ENCODE data around the gene MLN. TPM values are rescaled to one million over a fixed set of nuclear protein-coding genes. Genes with fewer than 3 reads are reported as not detected.

MLN gene
- total and polyA plus RNA-seq, 2 of the 4 experiments (the other 2 are of a cell fraction): not detected

DNA sequence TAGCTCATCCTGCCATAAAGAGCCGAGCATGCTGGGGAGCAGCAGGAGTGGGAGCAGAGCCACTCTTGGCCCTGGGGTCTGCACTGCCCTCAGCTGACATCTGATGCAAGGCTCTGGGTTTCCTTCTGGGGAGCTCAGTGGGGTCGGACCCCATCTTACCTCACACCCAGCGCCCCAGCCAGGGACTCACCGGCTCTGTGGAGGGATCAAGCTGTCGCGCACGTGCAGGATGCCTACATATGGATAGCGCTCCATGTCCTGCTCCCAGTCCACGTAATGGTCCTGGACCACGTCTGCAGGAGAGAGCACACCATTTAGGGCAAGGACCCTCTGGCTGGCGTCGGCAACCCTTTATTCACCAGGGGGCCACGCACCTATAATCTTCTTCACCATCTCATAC is 27.0 kb downstream of the MLN start (continued):
- no peak for TF ChIP-seq NFE2L2 (IDR thresholded peaks at IDR 0.05; ENCODE audit: low read depth, low read length)

DNA sequence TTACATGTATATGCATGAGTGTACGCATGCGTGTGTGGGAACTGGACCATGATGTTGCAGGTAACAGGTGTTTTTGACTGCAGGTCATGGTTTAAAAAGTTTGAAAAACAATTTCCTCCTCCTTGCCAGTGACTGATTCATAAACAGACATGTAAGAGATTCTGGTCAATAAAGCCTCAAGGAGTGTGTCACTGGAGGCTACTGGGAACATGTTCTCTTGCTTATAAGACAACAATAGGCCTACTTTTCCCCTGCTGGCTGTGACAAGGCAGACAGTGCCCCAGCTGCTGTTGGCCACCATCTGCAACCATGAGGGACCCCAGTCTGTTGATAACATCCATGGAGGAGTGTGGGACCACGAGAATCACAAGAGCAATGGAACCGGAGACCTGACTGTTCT is 27.6 kb downstream of the MLN start:
- no peak overlapping the region for H2BK5ac ChIP-seq (ENCODE audit: low read depth, low read length, poor library complexity, severe bottlenecking)
- ATAC-seq (ENCODE audit: low read depth) (no peak), DNase-seq (no peak)
- no peak overlapping the region for H3K9ac ChIP-seq (ENCODE audit: low read depth, low read length)
- H2BK20ac ChIP-seq (ENCODE audit: low read depth, low read length): no peak overlapping the region
- dilution Hi-C loops (cut with HindIII; ENCODE audit: low sequenced_read_pairs, unreplicated experiment) (no loop called here), intact Hi-C loops (cut with micrococcal nuclease) (no loop called here), in situ Hi-C loops (cut with MboI; ENCODE audit: low sequenced_read_pairs) (no loop called here)
- H3K27ac ChIP-seq (ENCODE audit: insufficient read depth, low read length): no peak overlapping the region
- no peak overlapping the region for H2AK9ac ChIP-seq (replicated peaks; ENCODE audit: low read depth, low read length, poor library complexity)
- H2AFZ ChIP-seq (replicated peaks; ENCODE audit: low read length, poor library complexity): no peak overlapping the region
- POLR2A ChIA-PET (ENCODE audit: unreplicated experiment): no interaction called here
- H4K5ac ChIP-seq (ENCODE audit: low read depth, low read length): no peak overlapping the region
- no peak overlapping the region for H2BK15ac ChIP-seq (ENCODE audit: low read depth, low read length)
- peaks cover 2% of the 10 kb centered on the region; the same call in 1 of the 2 replicates for H3K9me1 ChIP-seq (ENCODE audit: insufficient read depth, low read length)
- CTCF ChIA-PET: no interaction called here
- peaks cover 78% of the 10 kb centered on the region for H3K36me3 ChIP-seq (ENCODE audit: control insufficient read depth, insufficient read depth, low read length)
- TF ChIP-seq, protein P1, sequence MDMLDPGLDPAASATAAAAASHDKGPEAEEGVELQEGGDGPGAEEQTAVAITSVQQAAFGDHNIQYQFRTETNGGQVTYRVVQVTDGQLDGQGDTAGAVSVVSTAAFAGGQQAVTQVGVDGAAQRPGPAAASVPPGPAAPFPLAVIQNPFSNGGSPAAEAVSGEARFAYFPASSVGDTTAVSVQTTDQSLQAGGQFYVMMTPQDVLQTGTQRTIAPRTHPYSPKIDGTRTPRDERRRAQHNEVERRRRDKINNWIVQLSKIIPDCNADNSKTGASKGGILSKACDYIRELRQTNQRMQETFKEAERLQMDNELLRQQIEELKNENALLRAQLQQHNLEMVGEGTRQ (IDR thresholded peaks at IDR 0.05; ENCODE audit: low read depth, low read length): no peak
- TF ChIP-seq, protein P2, sequence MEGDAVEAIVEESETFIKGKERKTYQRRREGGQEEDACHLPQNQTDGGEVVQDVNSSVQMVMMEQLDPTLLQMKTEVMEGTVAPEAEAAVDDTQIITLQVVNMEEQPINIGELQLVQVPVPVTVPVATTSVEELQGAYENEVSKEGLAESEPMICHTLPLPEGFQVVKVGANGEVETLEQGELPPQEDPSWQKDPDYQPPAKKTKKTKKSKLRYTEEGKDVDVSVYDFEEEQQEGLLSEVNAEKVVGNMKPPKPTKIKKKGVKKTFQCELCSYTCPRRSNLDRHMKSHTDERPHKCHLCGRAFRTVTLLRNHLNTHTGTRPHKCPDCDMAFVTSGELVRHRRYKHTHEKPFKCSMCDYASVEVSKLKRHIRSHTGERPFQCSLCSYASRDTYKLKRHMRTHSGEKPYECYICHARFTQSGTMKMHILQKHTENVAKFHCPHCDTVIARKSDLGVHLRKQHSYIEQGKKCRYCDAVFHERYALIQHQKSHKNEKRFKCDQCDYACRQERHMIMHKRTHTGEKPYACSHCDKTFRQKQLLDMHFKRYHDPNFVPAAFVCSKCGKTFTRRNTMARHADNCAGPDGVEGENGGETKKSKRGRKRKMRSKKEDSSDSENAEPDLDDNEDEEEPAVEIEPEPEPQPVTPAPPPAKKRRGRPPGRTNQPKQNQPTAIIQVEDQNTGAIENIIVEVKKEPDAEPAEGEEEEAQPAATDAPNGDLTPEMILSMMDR (conservative IDR thresholded peaks at IDR 0.05; ENCODE audit: low read depth, low read length): no peak
- peaks cover 22% of the 10 kb centered on the region for H3K4me1 ChIP-seq (ENCODE audit: control insufficient read depth, insufficient read depth, low read length)
- no TSS peak for BruUV-seq (replicated peaks)
- H3K27me3 ChIP-seq (ENCODE audit: control insufficient read depth, insufficient read depth, low read length): no peaks in the 10 kb centered on the region
- H4K20me1 ChIP-seq (ENCODE audit: insufficient read depth, low read length): 0 out of 2 replicates have a peak, but pooled peaks cover 4% of the 10 kb centered on the region
- no CpG with 5 or more reads among the region's 4 CpGs for WGBS, 2 experiments (ENCODE audit: extremely low coverage in 2 of 2, insufficient read length in 1 of 2)
- no peak overlapping the region for H4K8ac ChIP-seq (ENCODE audit: low read depth in 2 of 2, low read length in 2 of 2)
- H3K14ac ChIP-seq (replicated peaks; ENCODE audit: low read depth, low read length): no peak overlapping the region
- H3K4me2 ChIP-seq (ENCODE audit: low read depth, low read length): no peak overlapping the region
- H2AK5ac ChIP-seq (ENCODE audit: low read depth, low read length): no peak overlapping the region
- H3K4me3 ChIP-seq (ENCODE audit: insufficient read depth, low read depth, low read length): no peak overlapping the region
- no peak overlapping the region for H3K56ac ChIP-seq (ENCODE audit: extremely low read depth, insufficient read depth, low read length)
- no peaks in the 10 kb centered on the region for H3K9me3 ChIP-seq (ENCODE audit: control insufficient read depth, insufficient read depth, low read length)
- H4K91ac ChIP-seq (ENCODE audit: insufficient read depth, low read depth, low read length): no peak overlapping the region
- H3K79me1 ChIP-seq (ENCODE audit: low read depth in 1 of 2, low read length in 2 of 2): peaks cover 9 to 51% of the 10 kb centered on the region in 2 experiments
- H3K18ac ChIP-seq (ENCODE audit: low read depth, low read length): no peak overlapping the region
- no peak overlapping the region for H3K4ac ChIP-seq (ENCODE audit: low read depth, low read length)
- H3K23ac ChIP-seq (ENCODE audit: low read depth, low read length): no peak overlapping the region
- no peak overlapping the region for H2BK120ac ChIP-seq (ENCODE audit: low read depth, low read length)
